Measurements from ENCODE around the gene PPM1H.
"Not testable (repeated sequence)": the region's sequence is repeated elsewhere in the genome, so short reads cannot be mapped to it uniquely, and the experiment has no call there.

The PPM1H gene

DNA sequence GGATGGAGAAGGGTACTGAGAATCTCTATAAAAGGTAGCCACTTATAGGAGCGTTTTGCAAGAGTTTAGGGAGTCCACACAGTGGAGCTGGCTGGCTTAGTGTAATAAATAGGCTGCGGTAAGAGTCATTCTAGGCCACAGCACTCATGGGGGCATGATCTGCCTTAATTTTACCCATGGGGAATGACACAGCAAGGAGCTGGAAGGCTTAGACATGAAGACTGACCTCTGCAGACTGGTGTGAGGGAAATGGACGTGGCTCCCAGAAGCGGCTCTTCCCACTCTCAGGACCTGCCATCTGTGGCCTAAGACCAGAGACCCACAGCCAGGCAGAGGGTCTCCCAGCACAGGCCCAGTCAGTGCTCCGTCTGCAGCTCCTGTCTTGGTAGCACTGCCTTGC is 173.3 kb downstream of the PPM1H start:
- DNase-seq: no peak

GRCh38 chr12:62760779-62761178 is 174.2 kb downstream of the PPM1H start:
- DNase-seq: no peak

GRCh38 chr12:62760341-62760740 is 174.6 kb downstream of the PPM1H start:
- not testable (repeated sequence) for DNase-seq

DNA sequence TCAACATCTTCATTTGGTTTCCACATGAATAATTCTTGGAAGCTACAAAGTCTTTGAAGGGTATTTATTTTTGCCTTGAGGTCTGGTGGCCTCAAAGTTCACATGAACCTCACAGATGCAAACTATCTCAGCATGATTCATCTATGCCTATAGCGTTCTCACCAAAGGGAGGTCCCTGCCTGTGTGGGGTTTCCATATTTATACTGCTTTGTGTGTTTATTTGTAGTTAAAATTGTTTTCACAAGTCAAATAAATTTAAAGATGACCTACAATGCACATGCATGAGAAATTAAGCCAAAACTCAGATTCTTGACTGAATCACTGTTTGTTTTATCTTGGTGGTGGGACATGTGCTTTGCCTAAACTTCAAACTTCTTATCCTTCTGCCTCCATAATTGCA is 176.7 kb downstream of the PPM1H start:
- no peak for DNase-seq

GRCh38 chr12:62757048-62757447 is 177.9 kb downstream of the PPM1H start:
- DNase-seq: no peak

GRCh38 chr12:62754706-62755105 is 180.2 kb downstream of the PPM1H start:
- DNase-seq: no peak

- DNase-seq: no peak
Measured at GRCh38 chr12:62751810-62752155, 183.2 kb downstream of the PPM1H start.

DNA sequence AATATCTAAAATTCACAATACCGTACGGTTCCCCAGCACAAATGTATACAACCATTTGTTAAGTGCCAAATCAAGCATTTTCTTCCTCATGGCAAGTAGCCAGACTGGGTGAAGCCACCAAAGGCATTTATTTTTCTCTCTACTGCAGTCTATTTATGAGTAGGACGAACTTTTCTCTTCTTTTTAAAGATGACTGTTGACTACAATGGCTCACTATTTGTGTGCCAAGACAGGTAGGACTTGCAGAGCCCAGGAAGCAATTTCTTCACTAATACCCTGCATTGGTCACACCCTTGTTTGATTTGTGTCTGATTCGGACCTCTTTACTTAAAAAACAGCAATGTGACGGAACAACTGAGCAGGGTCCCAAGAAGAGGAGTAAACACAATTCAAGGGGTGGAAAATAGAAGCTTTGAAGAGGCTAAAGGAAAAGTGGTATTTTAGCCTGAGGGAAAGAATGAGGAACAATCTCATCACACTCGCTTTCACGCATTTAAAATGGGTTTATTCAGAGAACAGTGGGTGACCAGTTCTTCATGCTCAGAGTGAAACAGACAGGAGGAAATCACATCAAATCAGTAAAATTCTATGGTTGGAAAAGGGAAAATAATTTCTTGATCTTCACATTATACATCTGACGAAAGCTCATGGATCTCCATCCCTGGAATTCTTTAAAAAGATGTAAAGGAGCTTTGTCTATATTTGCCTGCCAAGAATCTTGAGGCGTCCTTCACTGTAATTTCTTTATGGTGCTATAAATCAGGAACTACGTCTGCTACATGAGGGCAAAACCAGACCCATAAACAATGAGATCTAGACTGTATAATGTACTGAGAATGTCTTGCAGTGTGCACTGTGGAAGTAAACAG is 183.8 kb downstream of the PPM1H start:
- no peak for DNase-seq

DNA sequence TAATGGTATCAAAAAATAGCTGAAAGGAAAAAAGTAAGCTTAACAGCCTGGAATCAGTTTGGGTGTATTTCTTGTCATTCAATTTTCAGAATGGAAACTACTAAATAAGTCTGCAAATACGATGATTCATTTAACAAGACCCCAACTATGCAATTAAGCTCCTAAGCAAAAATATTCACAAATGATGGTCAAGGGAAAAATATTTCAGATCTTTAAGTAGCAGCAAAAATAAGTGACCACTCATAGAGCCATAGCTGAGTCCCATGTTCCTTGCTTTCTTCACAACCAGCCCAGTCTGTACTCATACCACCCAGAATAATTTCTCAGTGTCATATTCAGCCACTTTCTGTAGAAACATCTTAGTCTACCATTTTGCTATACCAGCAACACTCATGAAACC is 185.4 kb downstream of the PPM1H start:
- DNase-seq: no peak

GRCh38 chr12:62748941-62749468 is 185.9 kb downstream of the PPM1H start:
- no peak for DNase-seq

GRCh38 chr12:62744551-62744950 is 190.4 kb downstream of the PPM1H start:
- DNase-seq: no peak

DNA sequence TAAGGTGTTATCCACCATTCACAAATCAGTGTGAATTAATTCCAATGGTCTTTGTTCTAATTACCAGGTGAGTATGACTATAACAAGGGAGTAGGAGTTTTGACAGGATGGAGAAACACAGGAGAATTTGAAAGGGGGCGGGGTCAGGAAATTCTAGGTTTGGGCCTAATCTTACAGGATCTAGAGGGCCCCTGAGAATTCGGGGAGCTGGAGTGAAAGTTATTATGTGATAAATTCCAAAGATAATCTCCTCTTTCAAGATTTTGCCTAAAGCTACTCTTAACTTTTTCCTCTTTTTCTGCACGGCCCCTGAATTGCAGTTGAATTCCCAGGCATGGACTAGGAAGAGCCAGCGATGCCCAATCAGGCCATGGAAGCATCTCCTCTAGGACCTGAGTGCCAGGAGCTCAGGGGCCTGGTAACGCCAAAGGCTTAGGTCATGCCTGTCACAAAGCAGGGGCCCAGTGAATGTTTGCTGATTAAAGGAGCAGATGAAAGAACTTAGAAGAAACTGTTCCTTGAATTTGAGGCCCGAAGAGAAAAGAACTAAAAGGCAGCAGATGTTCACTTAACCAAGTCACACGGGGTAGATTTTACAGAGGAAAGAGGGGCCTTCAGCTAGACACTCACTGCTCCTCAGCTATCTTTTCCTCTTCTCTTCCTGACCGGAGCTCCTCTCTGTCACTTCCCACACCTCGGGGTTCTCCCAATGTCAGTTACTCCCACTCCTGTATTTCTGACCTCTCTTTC is 195.5 kb downstream of the PPM1H start:
- no peak for DNase-seq

DNA sequence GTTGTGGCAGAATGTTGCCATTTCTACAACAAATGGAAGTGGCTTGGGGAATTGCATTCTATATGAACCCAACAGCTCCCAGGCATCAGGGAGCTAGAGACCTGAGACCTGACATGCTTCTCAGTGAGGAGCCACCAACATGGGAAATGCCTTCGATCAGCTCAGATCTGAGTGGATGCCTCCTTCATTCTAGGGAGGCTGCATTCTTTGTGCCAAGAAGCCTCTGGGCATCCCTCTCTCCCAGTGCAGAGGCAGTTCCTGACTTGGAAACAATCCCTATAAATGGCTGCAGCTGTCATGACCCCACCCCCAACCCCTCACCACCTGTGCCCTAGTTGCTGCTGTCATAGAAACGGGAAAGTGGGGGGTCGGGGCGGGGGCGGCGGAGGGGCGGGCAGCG is 196.3 kb downstream of the PPM1H start:
- DNase-seq: no peak

DNA sequence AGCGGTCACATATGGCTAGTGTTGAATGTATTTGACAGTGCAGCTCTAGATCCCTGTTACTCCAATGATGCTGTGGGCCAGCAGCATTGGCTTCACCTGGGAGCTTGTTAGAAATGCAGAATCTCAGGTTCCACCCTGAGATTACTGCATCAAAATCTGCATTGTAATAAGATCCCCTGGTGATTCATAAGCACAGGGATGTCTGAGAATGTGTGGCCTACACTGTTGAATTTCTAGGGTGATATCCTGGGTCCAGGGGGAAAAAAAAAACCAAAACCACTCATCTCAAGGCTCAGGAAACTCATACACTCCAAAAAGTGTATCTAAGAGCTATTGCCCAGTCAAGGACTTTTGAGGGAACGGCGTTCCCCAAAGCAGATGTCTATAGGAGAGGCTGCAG is 196.8 kb downstream of the PPM1H start:
- no peak for DNase-seq

DNA sequence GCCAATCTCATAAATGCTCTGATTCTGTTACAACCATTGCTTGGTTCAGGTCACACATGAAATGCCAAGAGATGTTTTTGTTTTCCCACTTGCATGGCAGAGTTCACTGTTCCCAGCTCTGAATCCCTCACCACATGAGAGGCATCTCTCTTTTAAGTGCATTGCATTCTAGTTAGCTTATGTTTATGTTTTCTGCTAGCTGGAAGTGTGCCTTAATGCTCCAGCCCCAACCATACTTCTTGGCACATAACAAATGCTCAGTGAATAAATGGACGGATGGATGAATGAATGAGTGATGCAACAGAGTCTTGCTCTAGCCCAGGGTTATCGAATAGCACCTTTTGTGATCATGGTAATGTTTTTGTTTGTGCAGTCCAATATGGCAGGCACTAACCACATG is 197.3 kb downstream of the PPM1H start:
- no peak for DNase-seq

GRCh38 chr12:62737188-62737587 is 197.8 kb downstream of the PPM1H start:
- DNase-seq: no peak

GRCh38 chr12:62736596-62736995 is 198.4 kb downstream of the PPM1H start:
- no peak for DNase-seq

DNA sequence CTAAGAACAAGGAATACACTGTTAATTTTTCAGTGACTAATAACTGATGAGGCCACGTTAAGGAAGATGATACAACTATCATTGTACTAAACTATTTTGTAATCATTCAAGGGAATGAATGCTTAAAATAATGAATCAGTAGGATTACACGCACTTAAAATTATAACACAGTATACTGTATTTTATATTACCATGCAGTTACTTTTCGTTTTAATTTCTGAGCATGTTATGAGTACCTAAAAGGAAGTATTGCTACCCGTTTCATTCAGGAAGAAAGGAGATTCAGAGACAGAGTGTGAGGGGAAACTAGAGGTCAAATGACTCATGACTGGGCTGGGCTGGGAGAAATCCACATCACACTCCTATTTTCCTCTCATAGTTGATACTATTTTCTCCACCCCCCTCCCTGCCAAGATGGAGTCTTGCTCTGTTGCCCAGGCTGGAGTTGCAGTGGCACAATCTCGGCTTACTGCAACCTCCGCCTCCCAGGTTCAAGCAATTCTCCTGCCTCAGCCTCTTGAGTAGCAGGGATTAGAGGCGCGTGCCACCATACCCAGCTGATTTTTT is 202.0 kb downstream of the PPM1H start:
- no peak for DNase-seq

- DNase-seq: no peak
Measured at GRCh38 chr12:62731055-62731820, 203.7 kb downstream of the PPM1H start.

DNA sequence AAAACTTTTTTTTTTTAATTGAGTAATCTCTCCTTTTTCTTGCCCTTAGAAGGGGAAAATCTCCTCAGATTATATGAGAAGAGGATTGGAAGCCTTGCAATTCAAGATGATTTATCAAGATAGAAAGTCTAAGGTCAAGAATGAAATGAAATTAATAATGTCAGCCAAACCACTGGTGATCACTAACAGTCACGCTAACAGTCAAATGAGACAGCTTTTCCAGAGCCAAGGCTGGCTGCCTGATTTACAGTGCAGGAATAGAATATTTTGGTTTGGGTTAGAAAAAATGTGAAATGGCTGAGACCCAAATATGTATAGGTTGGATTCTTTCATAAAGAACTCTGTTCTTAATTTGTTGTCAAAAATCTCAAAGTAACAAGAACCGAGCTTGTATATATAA is 204.3 kb downstream of the PPM1H start:
- no peak for DNase-seq

DNA sequence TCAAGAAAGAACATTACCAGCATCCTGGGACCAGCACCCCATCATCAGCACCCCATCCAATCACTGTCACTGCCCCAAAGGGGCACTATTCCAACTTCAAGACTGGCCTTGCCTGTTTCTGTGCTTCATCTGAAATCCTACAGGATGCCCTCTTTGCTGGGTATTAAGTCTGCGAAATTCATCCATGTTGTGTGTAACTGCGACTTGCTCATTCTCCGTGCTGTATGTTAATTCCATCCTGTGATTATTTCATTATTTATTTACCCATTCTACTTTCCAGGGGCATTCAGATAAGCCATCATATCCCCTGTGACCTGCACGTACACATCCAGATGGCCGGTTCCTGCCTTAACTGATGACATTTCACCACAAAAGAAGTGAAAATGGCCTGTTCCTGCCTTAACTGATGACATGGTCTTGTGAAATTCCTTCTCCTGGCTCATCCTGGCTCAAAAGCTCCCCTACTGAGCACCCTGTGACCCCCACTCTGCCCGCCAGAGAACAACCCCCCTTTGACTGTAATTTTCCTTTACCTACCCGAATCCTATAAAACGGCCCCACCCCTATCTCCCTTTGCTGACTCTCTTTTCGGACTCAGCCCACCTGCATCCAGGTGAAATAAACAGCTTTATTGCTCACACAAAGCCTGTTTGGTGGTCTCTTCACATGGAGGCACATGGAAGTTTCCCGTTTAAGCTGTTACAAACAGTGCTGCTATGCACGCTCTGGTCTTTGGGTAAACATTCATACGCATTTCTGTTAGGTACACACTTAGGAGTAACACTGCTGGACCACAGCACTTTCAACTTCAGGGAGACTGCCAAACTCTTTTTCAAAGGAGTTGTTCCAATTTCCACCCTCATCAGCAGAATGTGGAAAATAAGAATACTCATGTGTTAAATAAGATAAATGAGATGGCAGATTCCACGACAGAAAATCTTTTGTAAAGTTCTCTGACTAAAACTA is 205.1 kb downstream of the PPM1H start:
- DNase-seq: not testable (repeated sequence)

DNA sequence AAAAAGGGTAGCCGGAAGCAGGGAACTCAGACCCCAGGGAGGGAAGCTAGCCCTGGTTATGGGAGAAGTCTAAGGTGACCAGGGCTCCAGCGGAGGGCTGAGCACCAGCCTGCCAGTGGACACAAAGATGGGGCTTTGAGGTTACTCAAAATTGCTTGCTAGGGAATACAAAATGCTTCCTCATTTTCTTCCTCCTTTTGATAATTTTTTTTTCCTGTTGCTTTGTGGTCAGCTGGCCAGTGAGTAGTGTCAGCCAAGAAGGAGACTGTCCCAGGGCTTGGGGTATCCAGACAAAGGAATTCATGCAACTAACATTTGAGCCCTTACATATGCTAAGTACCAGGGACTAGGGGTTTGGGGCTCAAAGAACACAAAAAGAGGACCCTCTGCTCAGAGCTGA is 206.2 kb downstream of the PPM1H start:
- no peak for DNase-seq

All from activated CD4-positive, CD25-positive, alpha-beta regulatory T cell treated with anti-CD3 and anti-CD28 coated beads, Interleukin-2, amount 50 U/mL, for 72 hours (primary cell).